ENCODE data around the gene MEG3.

Gene MEG3

DNA sequence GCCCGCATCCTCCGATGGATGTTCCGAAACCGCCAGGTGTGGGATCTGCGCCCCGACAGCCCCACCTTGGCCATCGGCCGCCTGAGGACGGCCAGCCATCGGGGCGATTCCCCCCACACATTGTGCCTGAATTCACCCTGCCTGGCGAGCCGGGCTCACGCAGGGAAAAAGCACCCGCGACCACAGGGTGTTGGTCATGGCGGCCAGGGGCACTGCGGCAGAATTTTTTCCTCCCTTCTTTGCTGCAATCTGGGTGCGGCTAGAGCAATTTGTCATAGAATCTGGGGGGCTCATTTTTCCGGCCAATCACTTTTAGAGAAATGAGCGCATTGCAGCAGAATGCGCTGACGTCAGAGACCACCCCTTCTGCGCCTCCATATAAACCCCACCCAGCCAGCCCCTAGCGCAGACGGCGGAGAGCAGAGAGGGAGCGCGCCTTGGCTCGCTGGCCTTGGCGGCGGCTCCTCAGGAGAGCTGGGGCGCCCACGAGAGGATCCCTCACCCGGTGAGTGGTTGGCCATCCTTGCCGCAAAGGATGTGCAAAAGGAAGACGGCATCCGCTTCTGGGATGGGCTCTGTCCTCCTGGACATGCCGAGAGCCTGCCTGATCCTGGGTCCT lies at the start of gene MEG3:
TSS of gene MEG3 (plus strand) at position 406 of the 619 bp plus-strand sequence.
- DNase-seq, result no peak

- DNase-seq, result no peak
Observed at GRCh38 chr14:100776681-100777365, 49.1 kb upstream of the MEG3 start.

DNA sequence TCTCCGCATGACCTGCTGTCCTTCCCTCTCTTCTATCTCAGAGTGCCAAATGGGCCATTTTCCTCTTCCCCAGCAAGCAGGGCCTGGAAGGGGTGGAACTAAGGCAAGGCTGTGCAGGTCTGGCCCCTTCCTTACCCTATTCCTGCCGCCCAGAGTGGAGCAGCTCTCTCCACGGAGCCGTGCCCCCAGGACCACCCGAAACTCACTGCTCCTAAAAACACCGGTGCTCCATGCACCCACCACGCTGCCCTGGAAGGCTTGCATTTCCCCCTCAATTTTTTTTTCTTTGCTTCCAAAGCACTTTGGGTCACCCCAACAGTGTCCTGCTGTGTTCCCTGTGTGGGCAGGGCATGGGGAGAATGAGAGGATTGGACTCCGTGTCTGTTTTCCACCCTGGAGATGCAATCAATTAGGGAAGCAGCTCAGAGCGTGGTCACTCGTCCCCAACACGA lies 48.5 kb upstream of the MEG3 start:
- no peak for DNase-seq

GRCh38 chr14:100777818-100778525 lies 47.9 kb upstream of the MEG3 start:
- DNase-seq, result no peak

DNA sequence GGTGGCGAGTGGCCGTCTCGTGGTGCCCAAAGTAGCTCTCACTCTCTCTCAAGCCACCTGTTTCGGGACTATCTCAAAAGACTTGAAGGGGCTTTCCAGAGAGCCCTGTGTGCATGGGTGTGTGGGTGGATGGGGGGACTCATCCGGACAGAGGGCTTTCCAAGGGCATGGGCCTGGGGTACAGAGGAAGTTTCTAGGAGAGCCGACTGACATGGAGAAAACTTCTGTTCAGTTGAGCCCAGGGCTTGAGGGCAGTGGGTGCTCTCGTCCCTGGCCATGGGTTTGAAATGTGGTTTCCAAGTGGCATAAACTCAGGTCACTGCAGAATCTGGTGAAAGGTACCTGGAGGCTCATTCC lies 47.4 kb upstream of the MEG3 start:
- DNase-seq, result no peak

DNA sequence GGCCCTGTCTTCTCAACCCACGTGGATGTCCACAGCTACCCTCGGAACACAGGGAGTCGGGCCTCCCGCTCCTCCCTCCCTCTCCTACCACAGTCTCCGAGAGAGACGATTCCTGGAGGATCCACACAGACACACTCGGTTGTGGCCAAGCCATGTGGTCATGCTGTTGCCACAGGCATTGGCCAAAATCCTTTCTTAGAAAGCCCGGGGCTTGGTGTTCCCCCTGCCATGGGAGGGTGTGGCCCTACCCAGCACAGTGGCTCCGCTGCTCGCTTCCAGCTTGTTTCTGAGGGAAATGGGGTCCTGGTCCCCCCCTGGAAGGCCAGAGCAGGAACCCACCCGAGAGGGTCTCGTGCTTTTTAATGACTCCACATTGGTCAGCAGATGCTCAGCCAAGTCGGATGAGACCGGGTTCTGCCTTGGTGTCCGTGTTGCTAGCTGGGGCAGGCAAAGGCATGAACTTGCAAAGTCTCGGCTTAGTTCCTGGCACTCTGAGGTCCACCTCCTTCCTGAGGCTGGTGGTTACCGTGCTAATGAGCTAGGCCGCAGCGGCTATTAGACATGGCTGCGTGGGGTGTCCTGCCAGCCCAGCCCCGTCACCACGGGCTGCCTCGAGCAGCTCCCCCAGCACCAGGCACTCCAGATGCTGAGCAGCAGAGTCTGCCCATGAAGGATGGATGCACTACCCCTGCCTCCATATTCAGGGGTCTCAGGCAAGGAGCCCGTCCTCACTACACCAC lies 46.8 kb upstream of the MEG3 start:
- no peak for DNase-seq

GRCh38 chr14:100779691-100780080 lies 46.2 kb upstream of the MEG3 start:
- no peak for DNase-seq

DNA sequence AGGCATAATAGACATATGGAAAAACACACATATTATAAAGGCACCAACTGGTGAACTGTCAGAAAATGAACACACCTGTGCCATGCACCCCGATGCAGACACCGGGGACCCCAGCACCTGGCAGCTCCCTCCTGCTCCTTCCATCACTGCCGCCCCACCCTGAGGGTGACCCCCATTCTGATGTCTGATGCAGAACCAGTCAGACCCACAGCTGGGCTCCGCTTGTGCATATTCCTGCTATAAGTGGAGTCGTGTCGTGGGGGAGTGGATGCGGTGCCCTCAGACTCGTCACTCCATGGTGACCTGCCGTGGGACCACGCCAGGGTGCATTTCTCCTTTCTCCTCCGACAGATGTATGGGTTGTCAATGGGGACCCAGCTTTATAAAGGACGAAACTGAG lies 45.7 kb upstream of the MEG3 start:
- DNase-seq, result no peak

DNA sequence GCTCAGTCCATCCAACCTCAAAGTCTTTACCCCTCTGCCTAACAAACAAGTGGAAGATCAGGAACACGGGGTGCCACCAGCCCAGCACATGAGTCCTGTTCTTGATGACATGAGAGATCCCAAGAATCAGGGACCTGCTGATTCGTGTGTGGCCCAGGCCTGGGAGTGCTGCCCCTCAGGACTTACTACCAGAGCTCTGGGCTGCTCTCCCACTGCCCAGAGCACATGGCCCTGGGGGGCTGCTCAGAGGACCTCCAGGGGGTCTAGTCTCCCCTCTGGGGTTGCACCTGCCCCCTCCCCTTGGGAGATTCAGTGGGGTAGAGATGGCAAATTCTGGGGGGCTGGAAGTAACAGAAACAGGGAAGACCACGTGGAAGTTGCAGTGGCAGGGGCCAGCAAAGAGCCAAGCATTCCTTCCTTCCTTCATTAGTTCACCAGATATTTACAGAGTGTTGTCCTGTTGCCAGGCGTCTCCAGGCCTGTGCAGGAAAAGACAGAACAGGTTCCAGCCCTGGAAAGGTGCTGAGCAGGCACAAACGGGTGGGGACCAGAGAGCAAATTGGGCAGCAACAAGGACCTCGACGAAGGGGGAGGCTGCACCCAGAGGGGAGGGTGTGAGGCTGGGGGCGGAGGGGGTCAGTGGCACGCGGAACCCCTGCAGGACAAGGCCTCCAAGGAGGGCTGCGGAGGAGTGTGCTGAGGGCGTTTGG lies 45.1 kb upstream of the MEG3 start:
- DNase-seq, result no peak

DNA sequence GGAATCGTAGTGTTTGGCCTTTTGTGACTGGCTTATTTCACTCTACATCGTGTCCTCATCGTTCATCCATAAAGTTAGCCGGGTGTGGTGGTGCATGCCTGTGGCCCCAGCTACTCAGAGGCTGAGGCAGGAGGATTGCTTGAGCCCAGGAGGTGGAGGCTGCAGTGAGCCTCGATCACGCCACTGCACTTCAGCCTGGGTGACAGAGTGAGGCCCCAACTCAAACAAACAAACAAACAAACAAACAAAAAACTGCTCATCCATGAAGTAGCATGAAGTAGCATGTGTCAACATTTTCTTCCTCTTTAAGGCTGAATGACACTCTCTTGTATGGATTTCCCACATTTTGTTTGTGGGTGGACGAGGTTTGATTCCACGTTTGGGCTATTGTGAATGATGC lies 44.0 kb upstream of the MEG3 start:
- DNase-seq, result no peak

DNA sequence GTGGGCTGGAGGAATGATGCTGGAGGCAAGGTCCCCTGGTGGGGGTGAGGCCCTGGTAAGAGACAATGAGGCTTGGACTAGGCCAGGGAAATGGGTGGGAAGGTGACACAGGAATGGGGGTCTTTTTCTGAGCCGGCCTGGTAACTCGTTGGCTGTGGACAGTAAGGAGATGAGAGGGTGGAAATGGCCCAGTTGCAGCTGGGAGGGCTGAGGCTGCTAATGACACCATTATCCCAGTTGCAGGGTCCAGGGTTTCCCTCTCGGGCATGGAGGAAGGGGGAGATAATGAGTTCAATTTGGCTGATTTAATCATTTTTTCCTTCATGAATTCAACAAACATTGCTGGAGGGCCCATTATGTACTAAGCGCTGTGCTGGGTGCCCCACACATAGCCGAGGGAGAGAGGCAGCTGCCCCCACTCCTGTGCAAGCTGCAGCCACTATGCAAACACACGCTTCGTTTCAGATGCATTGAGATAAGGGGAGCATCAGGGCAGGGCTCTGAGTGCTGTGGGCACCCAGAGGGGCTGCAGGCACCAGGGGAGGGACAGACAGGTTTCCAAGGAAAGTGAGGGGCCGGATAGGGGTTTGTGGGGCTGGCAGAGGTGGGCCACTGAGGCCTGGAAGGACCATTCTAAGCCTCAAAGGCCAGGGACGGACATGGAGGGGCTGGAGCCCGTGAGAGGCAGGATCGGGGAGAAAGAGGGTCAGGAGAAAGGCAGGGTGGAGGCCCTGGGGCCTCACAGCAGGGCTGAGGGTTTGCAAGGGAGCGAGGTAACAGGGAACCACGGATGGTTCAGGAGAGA lies 43.2 kb upstream of the MEG3 start:
- DNase-seq, result no peak

GRCh38 chr14:100783630-100784370 lies 42.1 kb upstream of the MEG3 start:
- no peak for DNase-seq

DNA sequence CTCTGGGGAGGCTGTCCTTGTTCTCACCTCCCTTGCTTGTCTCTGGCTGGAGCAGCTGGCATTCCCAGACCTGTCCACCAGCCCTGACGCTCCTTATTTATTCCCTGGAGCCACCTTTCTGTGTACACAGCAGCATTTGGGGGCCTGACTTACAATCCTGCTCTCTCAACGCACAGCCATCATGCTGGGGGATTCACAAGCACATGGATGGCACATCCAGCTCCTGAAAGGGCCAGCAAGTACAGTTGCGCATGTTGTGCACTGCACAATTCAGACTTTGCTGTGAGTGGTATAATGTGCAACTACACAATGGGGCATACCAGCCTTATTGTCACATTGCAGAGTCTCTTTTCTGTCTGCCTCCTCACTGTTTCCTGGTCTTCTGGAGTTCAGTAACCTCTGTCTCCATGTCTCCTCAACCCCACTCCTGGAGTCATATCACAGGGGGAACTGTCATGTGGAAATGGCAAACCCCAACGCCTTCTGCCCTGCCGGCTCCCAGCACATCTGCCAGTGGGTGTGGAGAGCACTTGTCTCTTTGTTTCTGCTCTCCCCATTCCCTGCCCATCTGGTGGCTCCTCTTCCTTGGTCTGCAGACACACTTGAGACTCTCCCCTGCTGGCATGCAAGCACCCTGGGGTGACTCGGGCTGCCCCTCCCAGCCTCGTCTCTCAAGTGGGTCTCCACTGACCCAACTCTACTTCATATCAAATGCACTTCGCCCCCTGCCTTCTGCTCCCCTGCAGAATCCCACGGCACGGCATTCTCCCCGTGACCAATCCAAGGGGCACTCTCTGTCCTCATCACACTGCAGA lies 41.2 kb upstream of the MEG3 start:
- no peak for DNase-seq

DNA sequence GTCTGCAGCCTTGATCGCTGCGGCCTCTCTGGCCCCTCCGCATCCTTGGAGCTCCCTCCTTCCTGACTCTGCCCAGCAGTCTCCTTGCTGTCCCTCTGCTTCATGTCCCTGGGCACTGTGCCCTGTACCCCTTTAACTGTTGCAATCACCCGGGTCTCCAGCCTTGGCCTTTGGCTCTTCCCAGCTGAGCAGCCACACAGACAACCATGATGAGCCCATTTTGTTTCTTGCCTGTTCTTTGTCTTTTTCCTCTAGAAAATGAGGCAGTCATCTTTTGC lies 40.6 kb upstream of the MEG3 start:
- no peak for DNase-seq

DNA sequence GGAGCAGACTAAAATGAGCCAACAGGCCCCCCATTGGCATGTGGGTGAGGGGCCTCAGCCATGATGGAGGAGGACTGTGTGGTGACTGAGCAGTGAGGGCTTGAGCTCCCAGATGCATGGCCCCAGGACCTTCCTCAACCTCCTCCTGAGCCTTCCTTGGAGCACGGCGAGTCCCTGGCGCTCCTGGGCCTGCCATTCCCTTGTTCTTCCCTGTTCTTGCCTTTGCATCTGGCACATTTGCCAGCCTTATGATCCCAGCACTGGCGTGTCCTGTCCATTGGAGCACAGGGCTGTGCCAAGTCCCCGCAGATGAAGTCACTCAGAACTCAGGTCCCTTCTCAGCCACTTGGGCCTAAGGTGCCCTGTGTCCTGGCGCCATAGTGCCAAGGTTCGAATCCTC lies 40.3 kb upstream of the MEG3 start:
- no peak for DNase-seq

GRCh38 chr14:100786131-100786530 lies 39.8 kb upstream of the MEG3 start:
- DNase-seq, result no peak

DNA sequence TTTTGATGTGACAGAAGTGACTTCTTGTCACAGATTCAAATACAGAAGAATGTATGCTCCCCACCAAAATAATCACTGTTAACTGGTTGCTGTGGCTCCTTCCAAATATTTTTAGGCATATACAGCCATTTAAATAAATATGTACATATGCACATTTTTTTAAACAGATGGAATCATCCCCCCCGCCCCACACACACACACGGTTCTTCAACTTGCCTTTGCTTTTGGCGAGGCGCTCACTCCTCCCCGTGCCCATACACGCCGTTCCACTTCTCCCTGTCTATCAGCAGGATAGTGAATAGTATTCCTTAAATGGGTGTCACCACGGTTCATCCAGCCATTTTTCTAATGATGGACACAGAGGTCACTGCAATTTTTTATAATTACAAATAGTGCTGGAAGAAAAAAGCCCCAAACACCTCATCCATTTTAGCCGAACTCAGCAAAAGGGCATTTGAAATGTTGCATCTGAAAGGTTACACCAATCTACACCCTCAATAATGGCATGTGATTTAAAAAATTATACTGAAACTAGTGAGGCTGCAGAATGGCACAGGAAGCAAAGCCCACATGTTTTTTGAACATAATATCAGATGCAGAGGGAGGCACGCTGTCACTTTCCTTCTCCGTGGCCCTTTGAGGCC lies 39.2 kb upstream of the MEG3 start:
- no peak for DNase-seq

DNA sequence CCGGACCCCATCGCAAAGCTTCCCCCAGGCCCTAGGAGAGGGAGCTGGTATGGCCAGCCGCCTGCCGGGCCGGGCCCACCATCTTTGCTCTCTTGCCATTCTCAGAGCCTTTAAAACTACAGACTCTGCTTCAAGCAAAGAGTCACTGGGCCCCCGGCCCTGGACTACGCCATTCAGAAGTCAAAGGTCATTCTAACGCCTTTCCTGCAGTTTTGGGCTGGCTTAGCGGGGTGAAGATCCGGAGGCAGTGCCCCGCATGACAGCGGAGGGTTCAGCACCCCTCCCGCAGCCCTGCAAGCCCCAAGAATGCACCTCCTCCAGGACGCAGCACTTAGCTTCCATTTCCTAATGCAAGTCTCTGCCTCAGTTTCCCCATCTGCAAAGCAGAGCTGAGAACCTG lies 38.3 kb upstream of the MEG3 start:
- DNase-seq, result no peak

DNA sequence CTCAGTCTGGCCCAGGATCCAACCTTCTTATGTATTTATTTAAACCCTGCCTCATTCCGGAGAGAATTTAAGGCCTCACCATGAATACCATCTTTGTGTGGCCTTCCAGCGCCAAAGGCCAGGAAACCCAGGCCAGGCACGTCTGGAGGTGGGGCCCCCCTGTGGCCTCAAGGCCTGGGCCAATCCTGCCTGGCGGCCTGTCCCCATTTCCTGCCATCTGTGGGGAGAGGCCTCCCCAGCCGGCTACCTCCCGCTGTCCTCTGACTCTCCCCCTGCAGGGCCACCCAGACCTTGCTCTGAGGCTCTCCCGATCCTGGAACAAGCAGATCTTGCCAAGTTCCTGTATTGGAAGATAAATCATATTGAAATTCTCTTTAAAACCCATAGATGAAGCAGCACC lies 37.4 kb upstream of the MEG3 start:
- DNase-seq, result no peak

GRCh38 chr14:100788942-100789341 lies 37.0 kb upstream of the MEG3 start:
- no peak for DNase-seq
